ENCODE results near the gene TMEM245.
A peak's percentile ranks its signal among the peaks of the same experiment; 100 is the strongest.

TMEM245 gene

GRCh38 chr9:109150925-109151545 is 31.3 kb upstream of the TMEM245 start:
- DNase-seq (ENCODE audit: low spot score) = no peak
- TF ChIP-seq, protein P1, sequence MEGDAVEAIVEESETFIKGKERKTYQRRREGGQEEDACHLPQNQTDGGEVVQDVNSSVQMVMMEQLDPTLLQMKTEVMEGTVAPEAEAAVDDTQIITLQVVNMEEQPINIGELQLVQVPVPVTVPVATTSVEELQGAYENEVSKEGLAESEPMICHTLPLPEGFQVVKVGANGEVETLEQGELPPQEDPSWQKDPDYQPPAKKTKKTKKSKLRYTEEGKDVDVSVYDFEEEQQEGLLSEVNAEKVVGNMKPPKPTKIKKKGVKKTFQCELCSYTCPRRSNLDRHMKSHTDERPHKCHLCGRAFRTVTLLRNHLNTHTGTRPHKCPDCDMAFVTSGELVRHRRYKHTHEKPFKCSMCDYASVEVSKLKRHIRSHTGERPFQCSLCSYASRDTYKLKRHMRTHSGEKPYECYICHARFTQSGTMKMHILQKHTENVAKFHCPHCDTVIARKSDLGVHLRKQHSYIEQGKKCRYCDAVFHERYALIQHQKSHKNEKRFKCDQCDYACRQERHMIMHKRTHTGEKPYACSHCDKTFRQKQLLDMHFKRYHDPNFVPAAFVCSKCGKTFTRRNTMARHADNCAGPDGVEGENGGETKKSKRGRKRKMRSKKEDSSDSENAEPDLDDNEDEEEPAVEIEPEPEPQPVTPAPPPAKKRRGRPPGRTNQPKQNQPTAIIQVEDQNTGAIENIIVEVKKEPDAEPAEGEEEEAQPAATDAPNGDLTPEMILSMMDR (conservative IDR thresholded peaks at IDR 0.05; ENCODE audit: low read depth) = no peak
- POLR2A ChIA-PET (ENCODE audit: low non-redundant PET) = no interaction called here
- H3K27ac ChIP-seq = no peak overlapping the region
- CTCF ChIA-PET = no interaction called here

DNA sequence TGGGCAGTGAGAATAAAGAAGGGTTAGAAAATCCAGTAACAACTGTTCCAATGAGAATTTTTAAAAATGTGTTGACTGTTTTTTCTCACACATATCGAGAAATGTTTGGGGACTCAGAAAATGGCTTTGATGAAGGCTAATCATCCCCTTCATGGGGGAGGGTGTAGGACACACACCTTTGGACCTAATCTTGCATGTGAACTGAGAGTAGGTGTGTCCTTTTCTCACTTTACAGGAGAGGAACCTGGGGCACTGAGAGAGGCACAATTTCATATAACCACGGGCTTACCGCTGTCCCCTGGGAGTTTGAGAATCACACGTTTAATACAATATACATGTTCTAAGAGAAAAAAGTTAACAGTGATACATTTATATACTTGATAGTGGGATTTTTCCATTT is 30.0 kb upstream of the TMEM245 start:
- TF ChIP-seq, protein P1 (conservative IDR thresholded peaks at IDR 0.05; ENCODE audit: low read depth) = no peak
- POLR2A ChIA-PET (ENCODE audit: low non-redundant PET) = no interaction called here
- DNase-seq (ENCODE audit: low spot score) = no peak
- H3K27ac ChIP-seq = no peak overlapping the region
- CTCF ChIA-PET = no interaction called here

- POLR2A ChIA-PET (ENCODE audit: low non-redundant PET) = no interaction called here
- DNase-seq (ENCODE audit: low spot score) = no peak
- H3K27ac ChIP-seq = no peak overlapping the region
- TF ChIP-seq, protein P1 (conservative IDR thresholded peaks at IDR 0.05; ENCODE audit: low read depth) = no peak
- CTCF ChIA-PET = interaction anchor here (0.6 kb wide), 3 partner anchors 28 to 122 kb away, joined by 3 read pairs; no protein-coding TSS in a partner anchor
These were observed 29.3 kb upstream of the TMEM245 start for GRCh38 chr9:109149089-109149488.

DNA sequence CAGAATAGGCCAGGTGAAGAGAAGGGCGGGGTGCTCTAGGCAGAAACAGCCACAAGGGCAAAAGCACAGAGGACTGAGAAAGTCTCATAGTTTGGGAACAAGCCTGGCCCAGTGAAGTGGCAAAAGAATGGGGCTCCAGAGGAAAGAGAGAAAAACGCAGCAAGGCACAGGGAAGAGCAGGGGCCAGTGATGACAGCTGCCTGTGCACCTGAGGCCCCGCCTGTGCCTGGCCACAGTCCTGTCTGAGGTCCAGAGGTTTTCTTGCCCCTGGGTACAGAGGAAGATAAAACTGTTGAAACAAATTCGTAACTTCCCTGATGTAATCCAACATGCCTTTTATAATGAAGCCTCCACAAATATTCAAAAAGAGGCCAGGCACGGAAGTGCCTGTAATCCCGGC is 25.3 kb upstream of the TMEM245 start:
- ChIA-PET POLR2A (ENCODE audit: low non-redundant PET) (no interaction called here), CTCF (interaction anchor here (0.7 to 1.6 kb wide), 2 partner anchors 26 to 69 kb away, joined by 3 to 4 read pairs; no protein-coding TSS in a partner anchor)
- TF ChIP-seq, protein P1 (conservative IDR thresholded peaks at IDR 0.05; ENCODE audit: low read depth) = no peak
- DNase-seq (ENCODE audit: low spot score) = no peak
- no peak overlapping the region for H3K27ac ChIP-seq

GRCh38 chr9:109143881-109144562 is 24.3 kb upstream of the TMEM245 start:
- TF ChIP-seq, protein P1 (conservative IDR thresholded peaks at IDR 0.05; ENCODE audit: low read depth) = peak; percentile 35; the same call in 1 of the 2 replicates
- POLR2A ChIA-PET (ENCODE audit: low non-redundant PET) = no interaction called here

DNA sequence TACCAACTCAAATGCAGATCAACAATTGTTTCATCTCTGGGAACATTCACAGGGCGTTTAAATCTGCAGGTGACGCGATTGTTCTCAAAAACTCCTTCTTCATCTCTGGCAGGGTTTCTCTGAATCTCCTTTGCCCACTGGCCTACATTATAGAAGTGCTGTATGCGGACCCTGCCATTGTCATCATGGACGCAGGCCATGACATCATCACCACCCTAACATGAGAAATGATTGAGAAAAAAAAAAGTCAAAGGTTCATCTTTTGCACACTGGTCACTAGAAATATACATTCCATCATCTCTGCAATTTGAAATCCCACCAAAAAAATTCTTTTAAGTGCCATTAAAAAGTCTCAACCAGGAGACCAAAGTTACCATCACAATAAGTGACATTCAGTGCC is 21.6 kb upstream of the TMEM245 start:
- POLR2A ChIA-PET (ENCODE audit: low non-redundant PET) = no interaction called here
- DNase-seq (ENCODE audit: low spot score) = no peak
- CTCF ChIA-PET = no interaction called here
- H3K27ac ChIP-seq = no peak overlapping the region
- TF ChIP-seq, protein P1 (conservative IDR thresholded peaks at IDR 0.05; ENCODE audit: low read depth) = no peak

More at GRCh38 chr9:109143881-109144562, 24.3 kb upstream of the TMEM245 start:
- CTCF ChIA-PET = interaction anchor here (0.6 to 1.6 kb wide), 9 partner anchors 9 to 1832 kb away, joined by 3 to 4 read pairs (median 3); no protein-coding TSS in a partner anchor
- peak; percentile 76 for DNase-seq (ENCODE audit: low spot score)
- no peak overlapping the region for H3K27ac ChIP-seq

Measured in RWPE1 (cell line).